IMR-90 (cell line): ENCODE data around the gene ADGRV1. TPM values are rescaled to one million over a fixed set of nuclear protein-coding genes. Genes with fewer than 3 reads are reported as not detected.

Experiments used
- ATAC-seq: fragments of 200-7000 bp; cut with Tn5 transposase; 2 replicates; pipeline ENCODE4 v1.9.1; 2020; ENCODE audit warnings: low read depth, mild to moderate bottlenecking, moderate library complexity
- BruUV-seq: library from RNA; stranded (reverse); fragments of 400-500 nt; replicated peaks from 2 replicates; lab custom pipeline; 2021; lab: Mats Ljungman, UMichigan
- CTCF ChIA-PET: fragments of 300-600 bp; formaldehyde crosslinking; extraction: SDS; loops from one replicate; lab custom pipeline; 2021; ENCODE audit warnings: antibody characterized with exemption; lab: Yijun Ruan, JAX
- POLR2A ChIA-PET: fragments of 300-600 bp; sonication (Branson Sonifier 250); formaldehyde crosslinking; loops from one replicate; lab custom pipeline; 2022; ENCODE audit warnings: antibody characterized with exemption; ENCODE audit not compliant: unreplicated experiment; lab: Charles Lee
- DNase-seq: peaks from one replicate; pipeline ENCODE4 v3.0.0; 2013
- H2AFZ ChIP-seq: replicated peaks from 2 replicates; pipeline ENCODE3; 2013; ENCODE audit warnings: low read length, mild to moderate bottlenecking; ENCODE audit not compliant: poor library complexity
- H2AK5ac ChIP-seq: 2 replicates; pipeline ENCODE4 v1.6.1; 2013; ENCODE audit warnings: low read depth, low read length, inconsistent platforms
- H2AK9ac ChIP-seq: replicated peaks from 2 replicates; pipeline ENCODE3; 2013; ENCODE audit warnings: mild to moderate bottlenecking, low read depth, low read length, moderate library complexity; ENCODE audit not compliant: poor library complexity
- H2BK120ac ChIP-seq: 2 replicates; pipeline ENCODE4 v1.6.1; 2013; ENCODE audit warnings: low read depth, low read length, inconsistent platforms
- H2BK15ac ChIP-seq: 3 replicates; pipeline ENCODE4 v1.6.1; 2013; ENCODE audit warnings: low read depth, low read length, inconsistent platforms
- H2BK20ac ChIP-seq: 2 replicates; pipeline ENCODE4 v1.6.1; 2013; ENCODE audit warnings: low read depth, mild to moderate bottlenecking, inconsistent platforms, low read length, moderate library complexity
- H2BK5ac ChIP-seq: 2 replicates; pipeline ENCODE4 v1.6.1; 2013; ENCODE audit warnings: mild to moderate bottlenecking, low read depth, low read length, inconsistent platforms; ENCODE audit not compliant: poor library complexity, severe bottlenecking
- H3K14ac ChIP-seq: replicated peaks from 2 replicates; pipeline ENCODE4 v1.6.1; 2013; ENCODE audit warnings: low read depth, low read length, inconsistent platforms
- H3K18ac ChIP-seq: 2 replicates; pipeline ENCODE4 v1.6.1; 2013; ENCODE audit warnings: low read depth, low read length, control low read depth
- H3K23ac ChIP-seq: 2 replicates; pipeline ENCODE4 v1.6.1; 2013; ENCODE audit warnings: low read depth, low read length, inconsistent platforms
- H3K27ac ChIP-seq: 2 replicates; pipeline ENCODE4 v1.5.1; 2013; ENCODE audit warnings: mild to moderate bottlenecking, control low read depth, low read length; ENCODE audit not compliant: insufficient read depth
- H3K27me3 ChIP-seq: 2 replicates; pipeline ENCODE4 v1.6.1; 2013; ENCODE audit warnings: low read length; ENCODE audit not compliant: control insufficient read depth, insufficient read depth
- H3K36me3 ChIP-seq: 2 replicates; pipeline ENCODE4 v1.6.1; 2013; ENCODE audit warnings: low read length, mixed read lengths; ENCODE audit not compliant: control insufficient read depth, insufficient read depth
- H3K4ac ChIP-seq: 2 replicates; pipeline ENCODE4 v1.6.1; 2013; ENCODE audit warnings: low read depth, low read length, inconsistent platforms
- H3K4me1 ChIP-seq: 2 replicates; pipeline ENCODE4 v1.6.1; 2013; ENCODE audit warnings: low read length, mixed read lengths; ENCODE audit not compliant: control insufficient read depth, insufficient read depth
- H3K4me2 ChIP-seq: 2 replicates; pipeline ENCODE4 v1.6.1; 2013; ENCODE audit warnings: low read depth, mild to moderate bottlenecking, control low read depth, low read length, moderate library complexity
- H3K4me3 ChIP-seq: 2 replicates; pipeline ENCODE4 v1.5.1; 2013; ENCODE audit warnings: low read depth, mild to moderate bottlenecking, control low read depth, low read length, moderate library complexity; ENCODE audit not compliant: insufficient read depth
- H3K56ac ChIP-seq: 2 replicates; pipeline ENCODE4 v1.6.1; 2013; ENCODE audit warnings: low read length, inconsistent platforms; ENCODE audit not compliant: insufficient read depth; ENCODE audit errors: extremely low read depth
- H3K79me1 ChIP-seq, 2 experiments: 2 replicates each; pipeline ENCODE4 v1.6.1; 2013; ENCODE audit warnings: low read length in 2 of 2, inconsistent platforms in 1 of 2, low read depth in 1 of 2
- H3K9ac ChIP-seq: 2 replicates; pipeline ENCODE4 v1.6.1; 2013; ENCODE audit warnings: low read depth, low read length, control low read depth
- H3K9me1 ChIP-seq: 2 replicates; pipeline ENCODE4 v1.6.1; 2013; ENCODE audit warnings: low read length, inconsistent platforms; ENCODE audit not compliant: insufficient read depth
- H3K9me3 ChIP-seq: 2 replicates; pipeline ENCODE4 v1.6.1; 2013; ENCODE audit warnings: low read length; ENCODE audit not compliant: control insufficient read depth, insufficient read depth
- H4K20me1 ChIP-seq: 2 replicates; pipeline ENCODE4 v1.6.1; 2013; ENCODE audit warnings: low read length, inconsistent platforms; ENCODE audit not compliant: insufficient read depth
- H4K5ac ChIP-seq: 2 replicates; pipeline ENCODE4 v1.6.1; 2013; ENCODE audit warnings: mild to moderate bottlenecking, low read depth, low read length, control low read depth
- H4K8ac ChIP-seq, 2 experiments: 2 replicates each; pipeline ENCODE4 v1.6.1; 2013; ENCODE audit warnings: low read depth in 2 of 2, low read length in 2 of 2, control low read depth in 1 of 2, inconsistent platforms in 1 of 2
- H4K91ac ChIP-seq: 2 replicates; pipeline ENCODE4 v1.6.1; 2013; ENCODE audit warnings: low read depth, low read length, inconsistent platforms; ENCODE audit not compliant: insufficient read depth
- CHD1 ChIP-seq: IDR thresholded peaks from 2 replicates; pipeline ENCODE4 v1.6.1; 2012; ENCODE audit warnings: low read depth, low read length, improper control_type of control experiment
- FOS ChIP-seq: fragments of 150-350 bp; IDR thresholded peaks from 2 replicates; pipeline ENCODE4 v1.6.1; 2016; ENCODE audit warnings: low read depth, low read length
- MAFK ChIP-seq: IDR thresholded peaks from 2 replicates; pipeline ENCODE4 v1.6.1; 2012; ENCODE audit warnings: low read depth, low read length, improper control_type of control experiment
- MAZ ChIP-seq: IDR thresholded peaks from 2 replicates; pipeline ENCODE4 v1.6.1; 2012; ENCODE audit warnings: low read depth, mild to moderate bottlenecking, low read length, improper control_type of control experiment, moderate library complexity, borderline replicate concordance
- MXI1 ChIP-seq: IDR thresholded peaks from 2 replicates; pipeline ENCODE4 v1.6.1; 2012; ENCODE audit warnings: low read depth, mild to moderate bottlenecking, low read length, moderate library complexity, borderline replicate concordance
- NFE2L2 ChIP-seq: fragments of 150-350 bp; IDR thresholded peaks from 2 replicates; pipeline ENCODE4 v1.6.1; 2016; ENCODE audit warnings: low read depth, mild to moderate bottlenecking, low read length
- POLR2A ChIP-seq: IDR thresholded peaks from 2 replicates; pipeline ENCODE4 v1.6.1; 2012; ENCODE audit warnings: mild to moderate bottlenecking, low read depth, low read length
- RAD21 ChIP-seq: IDR thresholded peaks from 2 replicates; pipeline ENCODE4 v1.6.1; 2012; ENCODE audit warnings: low read length, improper control_type of control experiment
- RCOR1 ChIP-seq: IDR thresholded peaks from 2 replicates; pipeline ENCODE4 v1.6.1; 2012; ENCODE audit warnings: mild to moderate bottlenecking, low read length, improper control_type of control experiment; ENCODE audit not compliant: insufficient replicate concordance
- RFX5 ChIP-seq: IDR thresholded peaks from 2 replicates; pipeline ENCODE4 v1.8.0; 2012; ENCODE audit warnings: low read depth, mild to moderate bottlenecking, low read length, moderate library complexity
- SMC3 ChIP-seq: fragments of 150-350 bp; IDR thresholded peaks from 2 replicates; pipeline ENCODE4 v1.6.1; 2016; ENCODE audit warnings: low read depth, mild to moderate bottlenecking, antibody characterized with exemption, low read length, moderate library complexity
- USF2 ChIP-seq: fragments of 150-350 bp; IDR thresholded peaks from 2 replicates; pipeline ENCODE4 v1.6.1; 2017; ENCODE audit warnings: mild to moderate bottlenecking, antibody characterized with exemption, low read length, low read depth
- WGBS, 2 experiments: methylation state at CpG; one replicate each; pipeline versions ENCODE4 v1.1.5 to v1.1.7; 2013; ENCODE audit warnings: missing lambda C conversion rate in 2 of 2; ENCODE audit not compliant: insufficient read length in 1 of 2; ENCODE audit errors: extremely low coverage in 2 of 2; 5-methylcytosine and 5-hydroxymethylcytosine counted together
- dilution Hi-C: fragments of 300-500 bp; cut with HindIII; formaldehyde crosslinking; loops from one replicate; pipeline ENCODE4 v1.14.3; 2018; ENCODE audit warnings: low sequenced_read_pairs; ENCODE audit not compliant: unreplicated experiment
- in situ Hi-C: fragments of 300-500 bp; cut with MboI; formaldehyde crosslinking; loops from 3 replicates; pipeline ENCODE4 v1.14.3; 2019; ENCODE audit warnings: low sequenced_read_pairs, inconsistent platforms, mixed read lengths
- intact Hi-C: fragments of 100-400 bp; cut with micrococcal nuclease; formaldehyde crosslinking; loops from 2 replicates; pipeline ENCODE4 v1.10.0; 2022
- polyA plus RNA-seq, 3 experiments: library from polyadenylated mRNA; depleted of rRNA; stranded (reverse); fragments of >200 nt; gene quantifications; 2 replicates each; pipeline ENCODE4 v1.2.3, GENCODE V29; 2012; ENCODE audit warnings: low replicate concordance in 1 of 3
- total RNA-seq: library from RNA; depleted of rRNA; stranded (reverse); fragments of >200 nt; gene quantifications from 2 replicates; pipeline ENCODE4 v1.2.3, GENCODE V29; 2012
- TF ChIP-seq, protein P1 (sequence below): fragments of 150-350 bp; IDR thresholded peaks from 2 replicates; pipeline ENCODE4 v1.6.1; 2016; ENCODE audit warnings: low read depth, mild to moderate bottlenecking, low read length, moderate library complexity, borderline replicate concordance

The ADGRV1 gene
- total and polyA plus RNA-seq, 2 of the 4 experiments (the other 2 are of a cell fraction): under 0.01 TPM; not detected in 1

GRCh38 chr5:90658620-90659019 is 100.0 kb downstream of the ADGRV1 start:
- Histone ChIP-seq H3K9ac (no peak overlapping the region), H2BK20ac (no peak overlapping the region), H3K9me1 (no peaks in the 10 kb centered on the region), H3K56ac (no peak overlapping the region), H3K4me2 (no peak overlapping the region), H4K20me1 (no peaks in the 10 kb centered on the region), H4K5ac (no peak overlapping the region), H3K36me3 (no peaks in the 10 kb centered on the region), H3K18ac (no peak overlapping the region), H3K23ac (no peak overlapping the region), H2BK15ac (no peak overlapping the region), H2AFZ (no peak overlapping the region), H2BK120ac (no peak overlapping the region), H4K91ac (no peak overlapping the region), H3K4me3 (no peak overlapping the region), H4K8ac (no peak overlapping the region), H3K4me1 (no peaks in the 10 kb centered on the region), H2BK5ac (no peak overlapping the region), H2AK5ac (no peak overlapping the region), H3K14ac (no peak overlapping the region), H3K27ac (no peak overlapping the region), H2AK9ac (no peak overlapping the region), H3K79me1 (no peaks in the 10 kb centered on the region), H3K27me3 (no peaks in the 10 kb centered on the region), H3K4ac (no peak overlapping the region), H3K9me3 (no peaks in the 10 kb centered on the region)
- no peak for TF ChIP-seq CHD1
- no peak for TF ChIP-seq MXI1
- no peak for TF ChIP-seq FOS
- TF ChIP-seq MAFK: no peak
- no peak for TF ChIP-seq MAZ
- TF ChIP-seq RAD21: no peak
- no peak for TF ChIP-seq RCOR1
- no peak for TF ChIP-seq NFE2L2
- TF ChIP-seq USF2: no peak
- TF ChIP-seq, protein P1, sequence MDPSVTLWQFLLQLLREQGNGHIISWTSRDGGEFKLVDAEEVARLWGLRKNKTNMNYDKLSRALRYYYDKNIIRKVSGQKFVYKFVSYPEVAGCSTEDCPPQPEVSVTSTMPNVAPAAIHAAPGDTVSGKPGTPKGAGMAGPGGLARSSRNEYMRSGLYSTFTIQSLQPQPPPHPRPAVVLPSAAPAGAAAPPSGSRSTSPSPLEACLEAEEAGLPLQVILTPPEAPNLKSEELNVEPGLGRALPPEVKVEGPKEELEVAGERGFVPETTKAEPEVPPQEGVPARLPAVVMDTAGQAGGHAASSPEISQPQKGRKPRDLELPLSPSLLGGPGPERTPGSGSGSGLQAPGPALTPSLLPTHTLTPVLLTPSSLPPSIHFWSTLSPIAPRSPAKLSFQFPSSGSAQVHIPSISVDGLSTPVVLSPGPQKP: no peak
- no peak for TF ChIP-seq RFX5
- no peak for TF ChIP-seq POLR2A
- no peak for TF ChIP-seq SMC3
- dilution Hi-C loops: no loop called here
- no peak for DNase-seq
- ChIA-PET CTCF (interaction anchor here (1.2 kb wide), 1 partner anchor 10 kb away, joined by 3 read pairs; no protein-coding TSS in a partner anchor), POLR2A (no interaction called here)
- no peak for ATAC-seq
- in situ Hi-C loops: no loop called here
- no TSS peak for BruUV-seq
- no CpG with 5 or more reads among the region's 2 CpGs for WGBS, 2 experiments
- intact Hi-C loops: no loop called here
